Coronary artery (tissue), 2 donors: ENCODE data around the gene BTNL2.
"Not testable (repeated sequence)": the region's sequence is repeated elsewhere in the genome, so short reads cannot be mapped to it uniquely, and the experiment has no call there.

Experiments
- DNase-seq: peaks from one replicate; pipeline ENCODE4 v3.0.0-alpha.2; 2017; ENCODE audit warnings: low spot score
- H3K27ac ChIP-seq, 2 donors: fragments of 200-600 bp; sonication (generic); one replicate each; pipeline ENCODE4 v1.5.1; 2016 to 2019
- H3K4me3 ChIP-seq: fragments of 200-600 bp; sonication (generic); 2 replicates; pipeline ENCODE4 v1.5.1; 2016; ENCODE audit warnings: mild to moderate bottlenecking, moderate library complexity
- CTCF ChIP-seq: fragments of 200-600 bp; sonication (generic); IDR thresholded peaks from one replicate; pipeline ENCODE4 v1.5.1; 2019; ENCODE audit warnings: antibody characterized with exemption

BTNL2 gene

GRCh38 chr6:32369660-32370059 is 37.3 kb downstream of the BTNL2 start:
- Histone ChIP-seq H3K4me3 (no peak overlapping the region), H3K27ac (no peak overlapping the region)
- TF ChIP-seq CTCF: no peak
- DNase-seq: no peak

DNA sequence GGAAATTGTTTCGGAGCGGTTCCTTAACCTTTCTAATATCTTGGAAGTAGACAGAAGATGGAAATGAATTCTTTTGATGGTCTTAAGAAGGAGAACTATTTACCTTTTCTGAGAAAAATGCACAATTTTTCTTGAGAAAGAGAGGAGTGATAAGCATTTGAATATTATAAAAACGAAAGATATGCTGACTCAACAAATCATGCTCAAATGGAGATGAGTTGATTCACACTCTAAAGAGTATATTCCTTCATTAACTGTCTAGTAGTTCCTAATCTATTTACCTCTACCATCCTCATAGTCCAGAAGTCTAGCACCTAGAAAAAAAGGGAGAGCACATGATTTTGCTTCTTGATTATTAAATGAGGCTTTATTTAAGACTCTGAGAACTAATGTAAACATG is 39.3 kb downstream of the BTNL2 start:
- Histone ChIP-seq H3K27ac (no peak overlapping the region), H3K4me3 (no peak overlapping the region)
- DNase-seq: no peak
- TF ChIP-seq CTCF: no peak

DNA sequence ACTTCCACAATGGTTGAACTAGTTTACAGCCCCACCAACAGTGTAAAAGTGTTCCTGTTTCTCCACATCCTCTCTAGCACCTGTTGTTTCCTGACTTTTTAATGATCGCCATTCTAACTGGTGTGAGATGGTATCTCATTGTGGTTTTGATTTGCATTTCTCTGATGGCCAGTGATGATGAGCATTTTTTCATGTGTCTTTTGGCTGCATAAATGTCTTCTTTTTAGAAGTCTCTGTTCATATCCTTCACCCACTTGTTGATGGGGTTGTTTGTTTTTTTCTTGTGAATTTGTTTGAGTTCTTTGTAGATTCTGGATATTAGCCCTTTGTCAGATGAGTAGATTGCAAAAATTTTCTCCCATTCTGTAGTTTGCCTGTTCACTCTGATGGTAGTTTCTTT is 47.8 kb downstream of the BTNL2 start:
- DNase-seq, H3K4me3 ChIP-seq, H3K27ac ChIP-seq: not testable (repeated sequence)

GRCh38 chr6:32358548-32358947 is 48.4 kb downstream of the BTNL2 start:
- not testable (repeated sequence) for H3K27ac ChIP-seq, DNase-seq, H3K4me3 ChIP-seq

DNA sequence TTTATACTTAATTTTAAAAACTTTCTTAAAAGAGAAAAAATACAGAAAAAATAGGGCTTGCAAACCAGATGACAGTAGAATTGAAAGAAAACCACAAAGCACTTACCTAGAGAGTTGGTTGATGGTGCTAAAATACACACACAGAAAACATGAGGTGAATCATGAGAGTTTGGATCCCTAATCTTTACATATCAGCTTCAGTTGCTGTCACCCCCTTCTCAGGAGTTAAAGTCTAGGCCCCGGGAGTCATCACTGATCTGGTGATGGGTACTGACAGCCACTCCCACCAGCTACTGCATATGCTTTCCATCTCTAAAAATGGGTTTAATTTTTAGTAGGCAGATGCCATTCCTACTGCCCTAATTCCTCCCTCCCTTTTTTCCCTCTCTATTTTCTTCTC is 52.0 kb downstream of the BTNL2 start:
- TF ChIP-seq CTCF: no peak
- no peak overlapping the region for H3K4me3 ChIP-seq
- no peak overlapping the region for H3K27ac ChIP-seq
- DNase-seq: no peak

DNA sequence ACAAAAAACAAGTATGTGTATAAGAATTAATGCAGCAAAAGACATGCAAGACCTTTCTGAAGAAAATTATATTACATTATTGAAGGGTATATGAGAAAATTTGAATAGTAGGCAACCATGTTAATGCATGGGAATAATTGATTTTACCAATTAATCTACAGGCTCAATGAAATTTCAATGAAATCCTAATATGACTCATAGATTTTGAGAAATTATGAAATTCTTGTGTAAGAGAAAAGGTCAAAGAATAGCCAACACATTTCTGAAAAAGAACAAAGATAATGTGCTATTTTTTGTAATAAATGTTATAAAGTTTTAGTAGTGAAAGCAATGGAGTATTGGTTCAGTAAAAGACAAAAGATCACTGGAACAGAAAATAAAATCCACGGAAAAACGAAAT is 53.6 kb downstream of the BTNL2 start:
- no peak for DNase-seq
- Histone ChIP-seq H3K27ac (no peak overlapping the region), H3K4me3 (no peak overlapping the region)
- TF ChIP-seq CTCF: no peak
